LHCN-M2 (cell line): Measurements from ENCODE around the gene PLCB4. TPM values are rescaled to one million over a fixed set of nuclear protein-coding genes. Genes with fewer than 3 reads are reported as not detected.

ENCODE experiments used
- DNase-seq: peaks from one replicate; pipeline ENCODE4 v3.0.0-alpha.2; 2012; ENCODE audit warnings: low read depth
- total RNA-seq: library from RNA; depleted of rRNA; stranded (reverse); fragments of >200 nt; gene quantifications from 2 replicates; pipeline ENCODE4 v1.2.3, GENCODE V29; 2014

The PLCB4 gene
- total RNA-seq, 1 experiment from 2014 or later = 6.4 TPM

- no peak for DNase-seq
These were observed 100.5 kb downstream of the PLCB4 start for GRCh38 chr20:9169409-9169808.

GRCh38 chr20:9172851-9173250 is 104.0 kb downstream of the PLCB4 start:
- DNase-seq = peak; percentile 29

- DNase-seq = no peak
These were observed 108.4 kb downstream of the PLCB4 start for GRCh38 chr20:9177278-9177677.

- DNase-seq = peak; percentile 47
These were observed 110.4 kb downstream of the PLCB4 start for GRCh38 chr20:9179193-9179802.

GRCh38 chr20:9179867-9180266 is 111.0 kb downstream of the PLCB4 start:
- no peak for DNase-seq

- DNase-seq = no peak
These were observed 111.8 kb downstream of the PLCB4 start for GRCh38 chr20:9180481-9181257.

- peak; percentile 41 for DNase-seq
These were observed 116.6 kb downstream of the PLCB4 start for GRCh38 chr20:9185511-9185910.

GRCh38 chr20:9186396-9186795 is 117.5 kb downstream of the PLCB4 start:
- no peak for DNase-seq

GRCh38 chr20:9195031-9195430 is 126.1 kb downstream of the PLCB4 start:
- DNase-seq = no peak

GRCh38 chr20:9196110-9196509 is 127.2 kb downstream of the PLCB4 start:
- DNase-seq = no peak

- no peak for DNase-seq
These were observed 129.6 kb downstream of the PLCB4 start for GRCh38 chr20:9198460-9198859.

- no peak for DNase-seq
These were observed 131.3 kb downstream of the PLCB4 start for GRCh38 chr20:9200196-9200595.

GRCh38 chr20:9200620-9201019 is 131.7 kb downstream of the PLCB4 start:
- DNase-seq = peak; percentile 81

GRCh38 chr20:9202420-9203080 is 133.7 kb downstream of the PLCB4 start:
- DNase-seq = no peak

- DNase-seq = peak; percentile 33
These were observed 134.2 kb downstream of the PLCB4 start for GRCh38 chr20:9203081-9203447.

- no peak for DNase-seq
These were observed 136.1 kb downstream of the PLCB4 start for GRCh38 chr20:9204979-9205378.

- no peak for DNase-seq
These were observed 137.6 kb downstream of the PLCB4 start for GRCh38 chr20:9206486-9206885.

GRCh38 chr20:9207253-9207652 is 138.4 kb downstream of the PLCB4 start:
- no peak for DNase-seq

- DNase-seq = no peak
These were observed 141.5 kb downstream of the PLCB4 start for GRCh38 chr20:9210356-9210755.

GRCh38 chr20:9211016-9211760 is 142.3 kb downstream of the PLCB4 start:
- DNase-seq = no peak

GRCh38 chr20:9212735-9213134 is 143.8 kb downstream of the PLCB4 start:
- no peak for DNase-seq

- DNase-seq = peak; percentile 55
These were observed 145.8 kb downstream of the PLCB4 start for GRCh38 chr20:9214685-9215084.
